Activated CD4-positive, alpha-beta T cell treated with anti-CD3 and anti-CD28 coated beads, Interleukin-2, amount 10 ng/mL, durations not matched to agents 24 days and 14 days (primary cell): ENCODE results near the gene TYROBP. TPM values are rescaled to one million over a fixed set of nuclear protein-coding genes. Genes with fewer than 3 reads are reported as not detected.
"Not testable (repeated sequence)": the region's sequence is repeated elsewhere in the genome, so short reads cannot be mapped to it uniquely, and the experiment has no call there.

Experiments
- DNase-seq: peaks from one replicate; pipeline ENCODE4 v3.0.0; 2022
- H3K27ac Mint-ChIP-seq: one replicate; pipeline ENCODE4 v1.8.0; 2022; ENCODE audit warnings: mild to moderate bottlenecking, mixed read lengths
- H3K27me3 Mint-ChIP-seq: one replicate; pipeline ENCODE4 v1.8.0; 2022; ENCODE audit warnings: mixed read lengths
- H3K36me3 Mint-ChIP-seq: one replicate; pipeline ENCODE4 v1.8.0; 2022; ENCODE audit warnings: low read depth, mild to moderate bottlenecking, mixed read lengths
- H3K4me1 Mint-ChIP-seq: one replicate; pipeline ENCODE4 v1.8.0; 2021; ENCODE audit warnings: mixed read lengths
- H3K4me3 Mint-ChIP-seq: one replicate; pipeline ENCODE4 v1.8.0; 2022; ENCODE audit warnings: mild to moderate bottlenecking, moderate library complexity, mixed read lengths
- H3K9me3 Mint-ChIP-seq: one replicate; pipeline ENCODE4 v1.8.0; 2021; ENCODE audit warnings: mixed read lengths
- intact Hi-C: fragments of 100-400 bp; cut with micrococcal nuclease; formaldehyde crosslinking; loops from one replicate; pipeline ENCODE4 v1.15.1; 2023
- total RNA-seq: library from RNA; stranded (reverse); gene quantifications from 2 replicates; pipeline ENCODE4 v1.2.3, GENCODE V29; 2022

TYROBP gene
- total RNA-seq, 1 donor from 2014 or later = not detected

- Mint-ChIP-seq H3K4me1 (peaks cover 13% of the 10 kb centered on the region), H3K27me3 (no peaks in the 10 kb centered on the region), H3K4me3 (no peak overlapping the region), H3K36me3 (peaks cover 37% of the 10 kb centered on the region), H3K27ac (no peak overlapping the region), H3K9me3 (no peaks in the 10 kb centered on the region)
- DNase-seq = no peak
- intact Hi-C loops = no loop called here
These were observed 22.8 kb downstream of the TYROBP start for GRCh38 chr19:35885225-35885738.

GRCh38 chr19:35883882-35884281 lies 24.2 kb downstream of the TYROBP start:
- Mint-ChIP-seq H3K36me3 (peaks cover 27% of the 10 kb centered on the region), H3K9me3 (no peaks in the 10 kb centered on the region), H3K27ac (no peak overlapping the region), H3K4me1 (peaks cover 12% of the 10 kb centered on the region), H3K4me3 (no peak overlapping the region), H3K27me3 (peaks cover 5% of the 10 kb centered on the region)
- no peak for DNase-seq
- intact Hi-C loops = loop anchor here (2.0 kb wide), 1 partner anchor 15 kb away; no protein-coding TSS in a partner anchor

GRCh38 chr19:35882114-35882832 lies 25.8 kb downstream of the TYROBP start:
- peak; percentile 87 for DNase-seq
- H3K27ac Mint-ChIP-seq = no peak overlapping the region
- H3K4me1 Mint-ChIP-seq = peaks cover 10% of the 10 kb centered on the region
- H3K27me3 Mint-ChIP-seq = peaks cover 8% of the 10 kb centered on the region
- H3K4me3 Mint-ChIP-seq = no peak overlapping the region
- no peaks in the 10 kb centered on the region for H3K9me3 Mint-ChIP-seq
- peaks cover 14% of the 10 kb centered on the region for H3K36me3 Mint-ChIP-seq
- intact Hi-C loops = loop anchor here (1.0 to 2.0 kb wide), 4 partner anchors 17 to 189 kb away; partner anchors contain the start of gene LRFN3

GRCh38 chr19:35879770-35880317 lies 28.3 kb downstream of the TYROBP start:
- intact Hi-C loops = no loop called here
- peaks cover 8% of the 10 kb centered on the region for H3K27me3 Mint-ChIP-seq
- H3K4me1 Mint-ChIP-seq = peaks cover 10% of the 10 kb centered on the region
- no peaks in the 10 kb centered on the region for H3K36me3 Mint-ChIP-seq
- H3K9me3 Mint-ChIP-seq = no peaks in the 10 kb centered on the region
- DNase-seq = peak; percentile 96
- no peak overlapping the region for H3K27ac Mint-ChIP-seq
- H3K4me3 Mint-ChIP-seq = no peak overlapping the region

GRCh38 chr19:35879068-35879467 lies 29.0 kb downstream of the TYROBP start:
- Mint-ChIP-seq H3K27ac (no peak overlapping the region), H3K4me1 (peaks cover 10% of the 10 kb centered on the region), H3K4me3 (no peak overlapping the region), H3K36me3 (no peaks in the 10 kb centered on the region), H3K9me3 (no peaks in the 10 kb centered on the region), H3K27me3 (peaks cover 8% of the 10 kb centered on the region)
- DNase-seq = no peak
- intact Hi-C loops = no loop called here

GRCh38 chr19:35874392-35874930 lies 33.6 kb downstream of the TYROBP start:
- Mint-ChIP-seq H3K9me3 (no peaks in the 10 kb centered on the region), H3K4me3 (no peak overlapping the region), H3K4me1 (peaks cover 8% of the 10 kb centered on the region), H3K27me3 (peaks cover 7% of the 10 kb centered on the region), H3K27ac (no peak overlapping the region), H3K36me3 (peaks cover 2% of the 10 kb centered on the region)
- DNase-seq = no peak
- intact Hi-C loops = no loop called here

GRCh38 chr19:35872180-35872579 lies 35.9 kb downstream of the TYROBP start:
- H3K4me3 Mint-ChIP-seq = no peak overlapping the region
- H3K4me1 Mint-ChIP-seq = peaks cover 18% of the 10 kb centered on the region
- H3K9me3 Mint-ChIP-seq = no peaks in the 10 kb centered on the region
- no peak for DNase-seq
- H3K27me3 Mint-ChIP-seq = peaks cover 17% of the 10 kb centered on the region
- H3K27ac Mint-ChIP-seq = no peak overlapping the region
- intact Hi-C loops = no loop called here
- peaks cover 2% of the 10 kb centered on the region for H3K36me3 Mint-ChIP-seq

GRCh38 chr19:35871611-35872010 lies 36.5 kb downstream of the TYROBP start:
- no peak for DNase-seq
- intact Hi-C loops = no loop called here
- Mint-ChIP-seq H3K27ac (no peak overlapping the region), H3K4me1 (peaks cover 18% of the 10 kb centered on the region), H3K9me3 (no peaks in the 10 kb centered on the region), H3K27me3 (peaks cover 19% of the 10 kb centered on the region), H3K36me3 (peaks cover 2% of the 10 kb centered on the region), H3K4me3 (no peak overlapping the region)

- no peak overlapping the region for H3K4me3 Mint-ChIP-seq
- intact Hi-C loops = loop anchor here (1.0 kb wide), 1 partner anchor 30 kb away; the partner anchor contains the start of gene NFKBID
These were observed 37.3 kb downstream of the TYROBP start for GRCh38 chr19:35870798-35871197.

GRCh38 chr19:35870124-35870736 lies 37.9 kb downstream of the TYROBP start:
- not testable (repeated sequence) for H3K9me3 Mint-ChIP-seq, H3K36me3 Mint-ChIP-seq, DNase-seq
- Mint-ChIP-seq H3K4me3 (peak overlapping the region; percentile 94), H3K27me3 (peaks cover 25% of the 10 kb centered on the region), H3K27ac (peak overlapping the region; percentile 56), H3K4me1 (peaks cover 18% of the 10 kb centered on the region)
- intact Hi-C loops = loop anchor here (1.0 kb wide), 1 partner anchor 30 kb away; the partner anchor contains the start of gene NFKBID

More at GRCh38 chr19:35870798-35871197, 37.3 kb downstream of the TYROBP start:
- no peaks in the 10 kb centered on the region for H3K9me3 Mint-ChIP-seq
- no peak overlapping the region for H3K27ac Mint-ChIP-seq
- peaks cover 18% of the 10 kb centered on the region for H3K4me1 Mint-ChIP-seq
- H3K36me3 Mint-ChIP-seq = peaks cover 2% of the 10 kb centered on the region
- no peak for DNase-seq
- H3K27me3 Mint-ChIP-seq = peaks cover 24% of the 10 kb centered on the region

- intact Hi-C loops = loop anchor here (1.0 to 5.0 kb wide), 2 partner anchors 31 to 92 kb away; partner anchors contain the start of genes ARHGAP33 and NFKBID
- Mint-ChIP-seq H3K9me3 (no peaks in the 10 kb centered on the region), H3K36me3 (peaks cover 2% of the 10 kb centered on the region), H3K27me3 (peaks cover 25% of the 10 kb centered on the region), H3K4me1 (peaks cover 18% of the 10 kb centered on the region), H3K27ac (peak overlapping the region; percentile 56), H3K4me3 (peak overlapping the region; percentile 94)
- DNase-seq = peak; percentile 96
These were observed 38.6 kb downstream of the TYROBP start for GRCh38 chr19:35869327-35870123.

- Mint-ChIP-seq H3K27me3 (peaks cover 25% of the 10 kb centered on the region), H3K27ac (no peak overlapping the region), H3K36me3 (peaks cover 2% of the 10 kb centered on the region), H3K9me3 (no peaks in the 10 kb centered on the region), H3K4me3 (peak overlapping the region; percentile 70), H3K4me1 (peaks cover 18% of the 10 kb centered on the region)
- intact Hi-C loops = loop anchor here (5.0 kb wide), 1 partner anchor 92 kb away; the partner anchor contains the start of gene ARHGAP33
- DNase-seq = no peak
These were observed 39.2 kb downstream of the TYROBP start for GRCh38 chr19:35868823-35869326.
